ENCODE results near the gene B3GLCT.

DNA sequence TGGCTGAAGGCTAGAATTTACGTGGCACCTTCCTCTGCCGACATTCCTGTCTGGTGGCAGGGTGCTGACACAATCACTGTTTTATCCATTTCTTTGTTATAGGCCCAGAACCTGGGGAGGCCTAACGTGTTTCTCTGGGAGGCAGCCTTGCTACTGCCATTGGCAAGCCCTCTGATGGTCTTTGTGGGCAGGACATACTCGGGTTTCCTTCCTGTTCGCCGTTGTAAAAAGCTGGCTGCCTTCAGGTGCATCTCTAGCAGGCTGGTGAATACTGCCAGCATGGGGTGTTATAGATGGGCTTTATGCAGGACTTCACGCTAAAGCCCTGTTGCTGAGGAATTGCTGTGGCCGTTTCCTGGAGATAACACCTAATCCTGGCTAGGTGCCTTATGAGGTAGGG is 28.1 kb downstream of the B3GLCT start:
- TF ChIP-seq RAD21 (IDR thresholded peaks at IDR 0.05; ENCODE audit: low read depth): no peak
- no peak for TF ChIP-seq POLR2AphosphoS5 (IDR thresholded peaks at IDR 0.05; ENCODE audit: low read depth, low read length)
- TF ChIP-seq, protein P1, sequence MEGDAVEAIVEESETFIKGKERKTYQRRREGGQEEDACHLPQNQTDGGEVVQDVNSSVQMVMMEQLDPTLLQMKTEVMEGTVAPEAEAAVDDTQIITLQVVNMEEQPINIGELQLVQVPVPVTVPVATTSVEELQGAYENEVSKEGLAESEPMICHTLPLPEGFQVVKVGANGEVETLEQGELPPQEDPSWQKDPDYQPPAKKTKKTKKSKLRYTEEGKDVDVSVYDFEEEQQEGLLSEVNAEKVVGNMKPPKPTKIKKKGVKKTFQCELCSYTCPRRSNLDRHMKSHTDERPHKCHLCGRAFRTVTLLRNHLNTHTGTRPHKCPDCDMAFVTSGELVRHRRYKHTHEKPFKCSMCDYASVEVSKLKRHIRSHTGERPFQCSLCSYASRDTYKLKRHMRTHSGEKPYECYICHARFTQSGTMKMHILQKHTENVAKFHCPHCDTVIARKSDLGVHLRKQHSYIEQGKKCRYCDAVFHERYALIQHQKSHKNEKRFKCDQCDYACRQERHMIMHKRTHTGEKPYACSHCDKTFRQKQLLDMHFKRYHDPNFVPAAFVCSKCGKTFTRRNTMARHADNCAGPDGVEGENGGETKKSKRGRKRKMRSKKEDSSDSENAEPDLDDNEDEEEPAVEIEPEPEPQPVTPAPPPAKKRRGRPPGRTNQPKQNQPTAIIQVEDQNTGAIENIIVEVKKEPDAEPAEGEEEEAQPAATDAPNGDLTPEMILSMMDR (IDR thresholded peaks at IDR 0.05 in 2 of 3, conservative IDR thresholded peaks at IDR 0.05 in 1 of 3; ENCODE audit: borderline replicate concordance in 1 of 3, insufficient read depth in 1 of 3, low read depth in 2 of 3, low read length in 2 of 3): no peak
- no peak for TF ChIP-seq SIN3A (IDR thresholded peaks at IDR 0.05; ENCODE audit: low read depth)

Measured in HCT116 (cell line).